SK-N-DZ (cell line): ENCODE results near the gene LY6G5C.

Experiments used
- small RNA-seq, 2 experiments: library from RNA; depleted of rRNA; stranded (forward); fragments of <200 nt; gene quantifications; one replicate each; pipeline ENCODE3, GENCODE V24; 2014

Gene LY6G5C

Small RNAs within 50 kb of the gene (small RNA-seq; reads per million reads assigned to genes)
- 0 reads per million in 2 experiments for gene LY6G6D
- gene MIR4646 = 0 to 0.04 reads per million in 2 experiments
- gene MIR6832 = 0 to 0.04 reads per million in 2 experiments
- 0 reads per million in 2 experiments for gene RF00019
